HepG2 (cell line): Measurements from ENCODE around the gene WWC1. TPM values are rescaled to one million over a fixed set of nuclear protein-coding genes. Genes with fewer than 3 reads are reported as not detected.

Experiments
- BRCA1 ChIP-seq: sonication (generic); formaldehyde crosslinking; IDR thresholded peaks from 2 replicates; pipeline ENCODE4 v1.4.0; 2020; ENCODE audit warnings: missing genetic modification reagents
- FOXJ3 ChIP-seq: sonication (generic); formaldehyde crosslinking; IDR thresholded peaks from 2 replicates; pipeline ENCODE4 v1.4.0; 2020; ENCODE audit warnings: missing genetic modification reagents, mild to moderate bottlenecking, borderline replicate concordance
- SMC3 ChIP-seq: IDR thresholded peaks from 2 replicates; pipeline ENCODE4 v1.6.1; 2011; ENCODE audit warnings: low read length, improper control_type of control experiment
- TEAD3 ChIP-seq: optimal IDR thresholded peaks from 2 replicates; pipeline ENCODE3; 2016; ENCODE audit warnings: borderline replicate concordance
- ZNF350 ChIP-seq: sonication (generic); formaldehyde crosslinking; IDR thresholded peaks from 2 replicates; pipeline ENCODE4 v1.4.0; 2020; ENCODE audit warnings: mild to moderate bottlenecking, low read depth, missing genetic modification reagents, borderline replicate concordance
- ZNF557 ChIP-seq: sonication (generic); formaldehyde crosslinking; IDR thresholded peaks from 2 replicates; pipeline ENCODE4 v1.4.0; 2020; ENCODE audit warnings: missing genetic modification reagents
- polyA plus RNA-seq, 8 experiments: library from polyadenylated mRNA; depleted of rRNA in 3 of 8; stranded (reverse) in 7 of 8; unstranded in 1 of 8; fragments of >200 nt; fragmentation: Illumina TruSeq in 4 of 8; extraction: Trizol in 4 of 8; gene quantifications; 2 replicates each; pipeline versions ENCODE4 v1.2.1 to v1.2.3, GENCODE V29; 2011 to 2016; ENCODE audit warnings: low read depth in 4 of 8, missing spikeins in 1 of 8, mixed read lengths in 1 of 8; ENCODE audit not compliant: insufficient read depth in 1 of 8
- total RNA-seq, 5 experiments: library from RNA; depleted of rRNA; stranded (reverse); fragments of >200 nt; fragmentation: Illumina TruSeq; extraction: Trizol; gene quantifications; 2 replicates each; pipeline ENCODE4 v1.2.3, GENCODE V29; 2016; ENCODE audit warnings: low read depth in 1 of 5
- TF ChIP-seq, protein P1 (sequence below): IDR thresholded peaks from 2 replicates; pipeline ENCODE4 v1.6.1; 2018; ENCODE audit warnings: missing genetic modification reagents, mild to moderate bottlenecking, missing compliant biosample characterization
- TF ChIP-seq, protein P2 (sequence below): sonication (generic); formaldehyde crosslinking; IDR thresholded peaks from 2 replicates; pipeline ENCODE4 v1.4.0; 2020; ENCODE audit warnings: missing genetic modification reagents, borderline replicate concordance
- TF ChIP-seq, protein P3 (sequence below): sonication (generic); formaldehyde crosslinking; IDR thresholded peaks from 2 replicates; pipeline ENCODE4 v1.9.0; 2022; ENCODE audit warnings: missing genetic modification reagents, mild to moderate bottlenecking, borderline replicate concordance
- TF ChIP-seq, protein P4 (sequence below), 2 experiments: fragments of 450-650 bp in 1 of 2; sonication (generic) in 1 of 2; formaldehyde crosslinking in 1 of 2; IDR thresholded peaks; 2 replicates each; pipeline versions ENCODE4 v1.6.1 to v1.8.0; 2016 to 2022; ENCODE audit warnings: antibody characterized with exemption in 1 of 2, mild to moderate bottlenecking in 1 of 2, missing genetic modification reagents in 1 of 2
- TF ChIP-seq, protein P5 (sequence below): sonication (generic); formaldehyde crosslinking; IDR thresholded peaks from 2 replicates; pipeline ENCODE4 v1.8.0; 2022; ENCODE audit warnings: missing genetic modification reagents, mild to moderate bottlenecking, moderate library complexity, borderline replicate concordance

WWC1 gene
- total and polyA plus RNA-seq, 2 of the 13 experiments (the other 11 are each of a cell fraction or from before 2014, with no cell fraction given), result 8.3 to 17.9 TPM

DNA sequence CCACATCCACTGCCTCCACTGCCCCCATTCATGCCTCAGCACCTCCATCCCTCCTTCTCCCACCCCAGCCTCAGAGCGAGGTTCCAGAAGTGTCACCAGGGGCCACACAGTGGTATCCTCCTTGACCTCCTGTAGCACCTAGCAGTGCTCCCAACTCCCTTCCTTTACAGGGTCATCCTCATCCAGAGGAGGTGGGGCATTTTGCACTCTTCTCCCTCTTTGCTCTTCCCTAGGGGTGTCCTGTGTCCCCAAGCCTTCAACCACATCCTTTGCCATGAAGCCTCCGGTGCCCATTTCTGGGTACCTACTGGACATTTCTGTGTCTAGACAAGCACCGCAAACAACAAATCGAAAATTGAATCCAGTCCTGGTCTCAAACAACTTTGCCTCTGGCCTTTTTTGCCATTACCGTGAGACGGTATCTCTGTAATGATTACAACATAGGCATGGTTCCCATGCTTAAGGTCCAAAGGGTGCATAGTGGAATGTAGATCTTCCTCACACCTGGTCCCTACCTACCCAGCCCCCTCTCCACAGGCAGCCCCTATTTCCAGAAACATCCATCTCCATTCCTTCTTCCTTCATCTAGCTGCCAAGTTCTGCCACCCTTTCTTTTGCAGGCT is 17.6 kb downstream of the WWC1 start (continued):
- TF ChIP-seq ZNF350 (CRISPR knock-in tag) (no peak), BRCA1 (no peak), TEAD3 (peak; percentile 96), ZNF557 (CRISPR knock-in tag) (0 out of 2 replicates have a peak, but pooled peaks have one; percentile 52), FOXJ3 (peak; percentile 35; the same call in 1 of the 2 replicates), SMC3 (no peak)
- TF ChIP-seq, protein P1, sequence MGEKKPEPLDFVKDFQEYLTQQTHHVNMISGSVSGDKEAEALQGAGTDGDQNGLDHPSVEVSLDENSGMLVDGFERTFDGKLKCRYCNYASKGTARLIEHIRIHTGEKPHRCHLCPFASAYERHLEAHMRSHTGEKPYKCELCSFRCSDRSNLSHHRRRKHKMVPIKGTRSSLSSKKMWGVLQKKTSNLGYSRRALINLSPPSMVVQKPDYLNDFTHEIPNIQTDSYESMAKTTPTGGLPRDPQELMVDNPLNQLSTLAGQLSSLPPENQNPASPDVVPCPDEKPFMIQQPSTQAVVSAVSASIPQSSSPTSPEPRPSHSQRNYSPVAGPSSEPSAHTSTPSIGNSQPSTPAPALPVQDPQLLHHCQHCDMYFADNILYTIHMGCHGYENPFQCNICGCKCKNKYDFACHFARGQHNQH (CRISPR knock-in tag), result no peak
- TF ChIP-seq, protein P2, sequence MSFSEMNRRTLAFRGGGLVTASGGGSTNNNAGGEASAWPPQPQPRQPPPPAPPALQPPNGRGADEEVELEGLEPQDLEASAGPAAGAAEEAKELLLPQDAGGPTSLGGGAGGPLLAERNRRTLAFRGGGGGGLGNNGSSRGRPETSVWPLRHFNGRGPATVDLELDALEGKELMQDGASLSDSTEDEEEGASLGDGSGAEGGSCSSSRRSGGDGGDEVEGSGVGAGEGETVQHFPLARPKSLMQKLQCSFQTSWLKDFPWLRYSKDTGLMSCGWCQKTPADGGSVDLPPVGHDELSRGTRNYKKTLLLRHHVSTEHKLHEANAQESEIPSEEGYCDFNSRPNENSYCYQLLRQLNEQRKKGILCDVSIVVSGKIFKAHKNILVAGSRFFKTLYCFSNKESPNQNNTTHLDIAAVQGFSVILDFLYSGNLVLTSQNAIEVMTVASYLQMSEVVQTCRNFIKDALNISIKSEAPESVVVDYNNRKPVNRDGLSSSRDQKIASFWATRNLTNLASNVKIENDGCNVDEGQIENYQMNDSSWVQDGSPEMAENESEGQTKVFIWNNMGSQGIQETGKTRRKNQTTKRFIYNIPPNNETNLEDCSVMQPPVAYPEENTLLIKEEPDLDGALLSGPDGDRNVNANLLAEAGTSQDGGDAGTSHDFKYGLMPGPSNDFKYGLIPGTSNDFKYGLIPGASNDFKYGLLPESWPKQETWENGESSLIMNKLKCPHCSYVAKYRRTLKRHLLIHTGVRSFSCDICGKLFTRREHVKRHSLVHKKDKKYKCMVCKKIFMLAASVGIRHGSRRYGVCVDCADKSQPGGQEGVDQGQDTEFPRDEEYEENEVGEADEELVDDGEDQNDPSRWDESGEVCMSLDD (CRISPR knock-in tag), result no peak
- TF ChIP-seq, protein P3, sequence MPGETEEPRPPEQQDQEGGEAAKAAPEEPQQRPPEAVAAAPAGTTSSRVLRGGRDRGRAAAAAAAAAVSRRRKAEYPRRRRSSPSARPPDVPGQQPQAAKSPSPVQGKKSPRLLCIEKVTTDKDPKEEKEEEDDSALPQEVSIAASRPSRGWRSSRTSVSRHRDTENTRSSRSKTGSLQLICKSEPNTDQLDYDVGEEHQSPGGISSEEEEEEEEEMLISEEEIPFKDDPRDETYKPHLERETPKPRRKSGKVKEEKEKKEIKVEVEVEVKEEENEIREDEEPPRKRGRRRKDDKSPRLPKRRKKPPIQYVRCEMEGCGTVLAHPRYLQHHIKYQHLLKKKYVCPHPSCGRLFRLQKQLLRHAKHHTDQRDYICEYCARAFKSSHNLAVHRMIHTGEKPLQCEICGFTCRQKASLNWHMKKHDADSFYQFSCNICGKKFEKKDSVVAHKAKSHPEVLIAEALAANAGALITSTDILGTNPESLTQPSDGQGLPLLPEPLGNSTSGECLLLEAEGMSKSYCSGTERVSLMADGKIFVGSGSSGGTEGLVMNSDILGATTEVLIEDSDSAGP (CRISPR knock-in tag), result no peak
- TF ChIP-seq, protein P4, sequence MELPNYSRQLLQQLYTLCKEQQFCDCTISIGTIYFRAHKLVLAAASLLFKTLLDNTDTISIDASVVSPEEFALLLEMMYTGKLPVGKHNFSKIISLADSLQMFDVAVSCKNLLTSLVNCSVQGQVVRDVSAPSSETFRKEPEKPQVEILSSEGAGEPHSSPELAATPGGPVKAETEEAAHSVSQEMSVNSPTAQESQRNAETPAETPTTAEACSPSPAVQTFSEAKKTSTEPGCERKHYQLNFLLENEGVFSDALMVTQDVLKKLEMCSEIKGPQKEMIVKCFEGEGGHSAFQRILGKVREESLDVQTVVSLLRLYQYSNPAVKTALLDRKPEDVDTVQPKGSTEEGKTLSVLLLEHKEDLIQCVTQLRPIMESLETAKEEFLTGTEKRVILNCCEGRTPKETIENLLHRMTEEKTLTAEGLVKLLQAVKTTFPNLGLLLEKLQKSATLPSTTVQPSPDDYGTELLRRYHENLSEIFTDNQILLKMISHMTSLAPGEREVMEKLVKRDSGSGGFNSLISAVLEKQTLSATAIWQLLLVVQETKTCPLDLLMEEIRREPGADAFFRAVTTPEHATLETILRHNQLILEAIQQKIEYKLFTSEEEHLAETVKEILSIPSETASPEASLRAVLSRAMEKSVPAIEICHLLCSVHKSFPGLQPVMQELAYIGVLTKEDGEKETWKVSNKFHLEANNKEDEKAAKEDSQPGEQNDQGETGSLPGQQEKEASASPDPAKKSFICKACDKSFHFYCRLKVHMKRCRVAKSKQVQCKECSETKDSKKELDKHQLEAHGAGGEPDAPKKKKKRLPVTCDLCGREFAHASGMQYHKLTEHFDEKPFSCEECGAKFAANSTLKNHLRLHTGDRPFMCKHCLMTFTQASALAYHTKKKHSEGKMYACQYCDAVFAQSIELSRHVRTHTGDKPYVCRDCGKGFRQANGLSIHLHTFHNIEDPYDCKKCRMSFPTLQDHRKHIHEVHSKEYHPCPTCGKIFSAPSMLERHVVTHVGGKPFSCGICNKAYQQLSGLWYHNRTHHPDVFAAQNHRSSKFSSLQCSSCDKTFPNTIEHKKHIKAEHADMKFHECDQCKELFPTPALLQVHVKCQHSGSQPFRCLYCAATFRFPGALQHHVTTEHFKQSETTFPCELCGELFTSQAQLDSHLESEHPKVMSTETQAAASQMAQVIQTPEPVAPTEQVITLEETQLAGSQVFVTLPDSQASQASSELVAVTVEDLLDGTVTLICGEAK (IDR thresholded peaks at IDR 0.05), result no peak
- TF ChIP-seq, protein P4 (CRISPR knock-in tag; IDR thresholded peaks at IDR 0.05), result no peak
- TF ChIP-seq, protein P5, sequence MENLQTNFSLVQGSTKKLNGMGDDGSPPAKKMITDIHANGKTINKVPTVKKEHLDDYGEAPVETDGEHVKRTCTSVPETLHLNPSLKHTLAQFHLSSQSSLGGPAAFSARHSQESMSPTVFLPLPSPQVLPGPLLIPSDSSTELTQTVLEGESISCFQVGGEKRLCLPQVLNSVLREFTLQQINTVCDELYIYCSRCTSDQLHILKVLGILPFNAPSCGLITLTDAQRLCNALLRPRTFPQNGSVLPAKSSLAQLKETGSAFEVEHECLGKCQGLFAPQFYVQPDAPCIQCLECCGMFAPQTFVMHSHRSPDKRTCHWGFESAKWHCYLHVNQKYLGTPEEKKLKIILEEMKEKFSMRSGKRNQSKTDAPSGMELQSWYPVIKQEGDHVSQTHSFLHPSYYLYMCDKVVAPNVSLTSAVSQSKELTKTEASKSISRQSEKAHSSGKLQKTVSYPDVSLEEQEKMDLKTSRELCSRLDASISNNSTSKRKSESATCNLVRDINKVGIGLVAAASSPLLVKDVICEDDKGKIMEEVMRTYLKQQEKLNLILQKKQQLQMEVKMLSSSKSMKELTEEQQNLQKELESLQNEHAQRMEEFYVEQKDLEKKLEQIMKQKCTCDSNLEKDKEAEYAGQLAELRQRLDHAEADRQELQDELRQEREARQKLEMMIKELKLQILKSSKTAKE, result no peak
